ENCODE measurements around the gene TRIO. TPM values are rescaled to one million over a fixed set of nuclear protein-coding genes. Genes with fewer than 3 reads are reported as not detected.

TRIO gene
- total RNA-seq, 1 donor from 2014 or later = 223 TPM

- Mint-ChIP-seq H3K4me1 (peaks cover 35% of the 10 kb centered on the region), H3K27me3 (no peaks in the 10 kb centered on the region), H3K27ac (no peak overlapping the region), H3K4me3 (no peak overlapping the region), H3K9me3 (no peaks in the 10 kb centered on the region), H3K36me3 (ENCODE audit: low read depth) (peaks cover 60% of the 10 kb centered on the region)
- no peak for DNase-seq
- no peak for TF ChIP-seq CTCF (IDR thresholded peaks at IDR 0.05)
- CTCF ChIA-PET = no interaction called here
- intact Hi-C loops (cut with micrococcal nuclease) = no loop called here
- POLR2A ChIA-PET = interaction anchor here (1.6 kb wide), 1 partner anchor 8 kb away, joined by 4 read pairs; no protein-coding TSS in a partner anchor
- ATAC-seq (ENCODE audit: low read depth) = no peak
Measured at GRCh38 chr5:14284392-14285148, 141.4 kb downstream of the TRIO start.

GRCh38 chr5:14286007-14286406, 142.9 kb downstream of the TRIO start:
- ATAC-seq (ENCODE audit: low read depth) = no peak
- intact Hi-C loops (cut with micrococcal nuclease) = loop anchor here (2.0 kb wide), 3 partner anchors 15 to 45 kb away; no protein-coding TSS in a partner anchor
- CTCF ChIA-PET = interaction anchor here (1.6 kb wide), 1 partner anchor 79 kb away, joined by 3 read pairs; no protein-coding TSS in a partner anchor
- peaks cover 57% of the 10 kb centered on the region for H3K36me3 Mint-ChIP-seq (ENCODE audit: low read depth)
- peak overlapping the region; percentile 50 for H3K4me3 Mint-ChIP-seq
- H3K9me3 Mint-ChIP-seq = no peaks in the 10 kb centered on the region
- DNase-seq = no peak
- H3K4me1 Mint-ChIP-seq = peaks cover 35% of the 10 kb centered on the region
- no peak overlapping the region for H3K27ac Mint-ChIP-seq
- no peak for TF ChIP-seq CTCF (IDR thresholded peaks at IDR 0.05)
- POLR2A ChIA-PET = interaction anchor here (0.7 to 1.6 kb wide), 3 partner anchors 9 to 37 kb away, joined by 3 to 6 read pairs (median 4); no protein-coding TSS in a partner anchor
- no peaks in the 10 kb centered on the region for H3K27me3 Mint-ChIP-seq

- DNase-seq (peak; percentile 26), ATAC-seq (ENCODE audit: low read depth) (peak; percentile 98)
- ChIA-PET CTCF (interaction anchor here (0.8 to 1.6 kb wide), 5 partner anchors 16 to 362 kb away, joined by 3 to 8 read pairs (median 4); no protein-coding TSS in a partner anchor), POLR2A (interaction anchor here (0.6 to 1.6 kb wide), 6 partner anchors 10 to 314 kb away, joined by 3 to 11 read pairs (median 4); no protein-coding TSS in a partner anchor)
- no peak for TF ChIP-seq CTCF (IDR thresholded peaks at IDR 0.05)
- Mint-ChIP-seq H3K9me3 (no peaks in the 10 kb centered on the region), H3K27me3 (no peaks in the 10 kb centered on the region), H3K4me1 (peaks cover 35% of the 10 kb centered on the region), H3K27ac (peak overlapping the region; percentile 77), H3K4me3 (peak overlapping the region; percentile 54), H3K36me3 (ENCODE audit: low read depth) (peaks cover 54% of the 10 kb centered on the region)
- intact Hi-C loops (cut with micrococcal nuclease) = loop anchor here (1.0 to 2.0 kb wide), 4 partner anchors 16 to 275 kb away; no protein-coding TSS in a partner anchor
Measured at GRCh38 chr5:14286574-14287421, 143.7 kb downstream of the TRIO start.

- ChIA-PET POLR2A (no interaction called here), CTCF (no interaction called here)
- Mint-ChIP-seq H3K4me1 (no peaks in the 10 kb centered on the region), H3K27ac (no peak overlapping the region), H3K9me3 (no peaks in the 10 kb centered on the region), H3K36me3 (ENCODE audit: low read depth) (peaks cover 79% of the 10 kb centered on the region), H3K4me3 (no peak overlapping the region), H3K27me3 (no peaks in the 10 kb centered on the region)
- TF ChIP-seq CTCF (IDR thresholded peaks at IDR 0.05) = no peak
- ATAC-seq (ENCODE audit: low read depth) (no peak), DNase-seq (no peak)
- intact Hi-C loops (cut with micrococcal nuclease) = no loop called here
Measured at GRCh38 chr5:14292766-14293658, 149.9 kb downstream of the TRIO start.
